Measurements from ENCODE around the gene NOL4L. TPM values are rescaled to one million over a fixed set of nuclear protein-coding genes. Genes with fewer than 3 reads are reported as not detected.
A peak's percentile ranks its signal among the peaks of the same experiment; 100 is the strongest.

Gene NOL4L
- total RNA-seq, 1 experiment from 2014 or later: 23.8 TPM

DNA sequence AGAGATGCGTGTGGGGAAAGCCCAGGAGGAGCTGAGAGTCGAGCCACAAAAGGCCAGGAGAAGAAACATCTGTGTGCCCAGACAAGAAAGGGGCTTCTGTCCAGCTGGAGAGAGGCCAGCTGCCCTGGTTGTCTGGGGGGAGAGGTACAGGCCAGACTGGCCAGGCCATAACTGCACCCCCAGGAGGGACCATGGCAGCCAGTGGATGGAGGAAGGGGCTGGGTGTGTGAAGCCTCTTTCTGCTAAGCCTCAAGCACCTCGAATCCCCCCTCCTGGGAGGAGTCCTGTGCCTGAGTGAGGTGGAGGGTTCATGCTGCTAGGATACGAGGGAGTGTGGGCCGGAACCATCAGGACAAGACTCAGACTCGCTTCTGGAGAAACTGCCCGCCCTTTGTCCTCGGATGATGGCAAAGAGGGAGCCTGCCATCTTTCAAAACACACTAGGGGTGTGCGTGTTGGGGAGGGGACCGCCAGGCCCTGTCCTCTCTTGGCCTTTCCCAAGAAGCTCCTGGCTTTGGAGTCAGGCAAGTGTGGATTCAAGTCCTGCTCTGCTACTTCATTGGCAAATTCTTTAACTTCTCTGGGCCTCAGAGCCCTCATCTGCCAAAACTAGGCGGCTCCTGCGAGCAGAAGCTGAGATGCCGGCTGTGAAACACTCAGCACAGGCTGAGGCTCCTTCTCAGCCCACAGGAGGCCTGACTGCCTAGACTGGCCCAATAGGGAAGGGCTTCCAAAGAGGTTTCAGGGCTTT is 136.7 kb downstream of the NOL4L start:
- no peak for DNase-seq (ENCODE audit: low read depth)

DNA sequence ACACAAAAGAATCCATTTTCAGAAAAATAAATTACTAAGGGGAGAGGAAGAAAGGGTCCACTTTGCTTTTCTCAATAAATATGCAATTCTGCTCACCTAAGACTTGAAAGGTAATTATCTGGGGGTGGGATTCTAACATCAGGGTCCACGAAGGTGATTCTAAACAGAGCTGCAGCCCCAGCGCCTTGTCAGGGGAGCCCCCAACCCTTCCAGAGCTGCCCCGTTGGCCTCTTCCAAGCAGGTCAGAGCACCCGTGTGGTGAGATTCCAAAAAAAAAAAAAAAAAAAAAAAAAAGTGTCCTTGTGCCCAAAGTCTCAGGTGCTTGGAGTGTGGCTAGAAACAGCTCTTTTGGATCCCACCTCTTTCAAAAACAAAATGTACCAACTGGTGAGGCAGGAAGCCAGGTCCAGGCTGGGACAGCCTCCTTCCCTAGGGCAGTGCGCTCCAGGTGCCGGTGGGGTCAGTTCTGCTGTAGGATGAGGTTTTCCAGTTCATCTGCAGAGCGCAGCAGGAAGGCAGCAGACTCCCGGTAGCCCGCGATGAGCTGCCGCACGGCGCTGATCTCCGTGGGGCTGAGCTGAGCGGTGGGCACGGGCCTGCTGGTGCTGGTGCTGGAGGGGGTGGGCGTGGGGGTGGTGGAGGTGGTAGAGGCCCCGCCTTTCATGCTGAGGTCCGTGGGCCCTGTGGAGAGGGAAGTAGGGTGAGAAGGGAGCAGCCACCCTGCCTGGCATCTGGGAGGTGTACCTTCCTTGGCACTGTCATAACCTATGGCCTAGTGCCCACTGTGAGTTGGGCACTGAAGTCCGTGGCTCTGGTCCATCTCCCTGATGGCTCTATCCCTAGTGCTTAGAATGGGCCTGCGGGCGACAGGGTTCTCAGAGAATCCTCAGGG is 137.8 kb downstream of the NOL4L start:
- DNase-seq (ENCODE audit: low read depth): no peak

DNA sequence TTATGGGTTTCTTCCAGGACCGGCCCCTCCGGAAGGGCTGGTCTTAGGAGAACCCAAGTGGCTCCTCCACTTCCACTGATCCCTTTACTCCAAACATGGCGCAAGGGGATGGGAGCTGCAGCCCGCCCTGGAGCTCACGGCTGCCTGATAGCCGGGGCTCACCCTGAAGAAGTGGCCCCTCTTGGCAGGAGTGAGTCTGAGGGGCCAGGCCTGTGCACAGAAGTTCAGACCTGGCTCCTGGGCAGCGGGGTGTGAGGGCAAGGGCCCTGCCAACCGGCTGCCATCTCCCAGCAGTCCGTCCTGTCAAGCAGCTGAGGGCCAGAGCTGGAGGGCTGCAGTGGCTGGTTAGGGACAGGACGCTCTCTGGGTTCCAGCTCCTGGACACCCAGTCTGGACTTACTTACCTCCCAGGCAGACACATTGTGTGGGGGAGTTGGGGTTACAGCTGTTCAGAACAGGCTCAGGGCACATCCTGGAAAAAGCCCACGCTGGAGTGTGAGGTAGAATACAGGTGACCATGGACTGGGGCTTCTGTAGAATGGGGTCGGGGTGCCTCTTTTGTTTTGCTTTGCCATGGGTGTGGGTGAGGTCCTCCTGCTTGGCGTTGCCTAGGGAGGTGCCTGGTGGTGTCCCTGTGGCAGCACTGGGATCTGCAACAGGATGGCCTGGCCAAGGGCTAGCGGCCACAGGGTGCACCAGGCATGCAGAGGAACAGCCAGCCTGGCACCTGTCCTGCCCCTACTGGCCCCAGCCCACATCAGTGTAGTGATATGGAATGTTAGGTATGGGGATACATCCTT is 138.6 kb downstream of the NOL4L start:
- no peak for DNase-seq (ENCODE audit: low read depth)

DNA sequence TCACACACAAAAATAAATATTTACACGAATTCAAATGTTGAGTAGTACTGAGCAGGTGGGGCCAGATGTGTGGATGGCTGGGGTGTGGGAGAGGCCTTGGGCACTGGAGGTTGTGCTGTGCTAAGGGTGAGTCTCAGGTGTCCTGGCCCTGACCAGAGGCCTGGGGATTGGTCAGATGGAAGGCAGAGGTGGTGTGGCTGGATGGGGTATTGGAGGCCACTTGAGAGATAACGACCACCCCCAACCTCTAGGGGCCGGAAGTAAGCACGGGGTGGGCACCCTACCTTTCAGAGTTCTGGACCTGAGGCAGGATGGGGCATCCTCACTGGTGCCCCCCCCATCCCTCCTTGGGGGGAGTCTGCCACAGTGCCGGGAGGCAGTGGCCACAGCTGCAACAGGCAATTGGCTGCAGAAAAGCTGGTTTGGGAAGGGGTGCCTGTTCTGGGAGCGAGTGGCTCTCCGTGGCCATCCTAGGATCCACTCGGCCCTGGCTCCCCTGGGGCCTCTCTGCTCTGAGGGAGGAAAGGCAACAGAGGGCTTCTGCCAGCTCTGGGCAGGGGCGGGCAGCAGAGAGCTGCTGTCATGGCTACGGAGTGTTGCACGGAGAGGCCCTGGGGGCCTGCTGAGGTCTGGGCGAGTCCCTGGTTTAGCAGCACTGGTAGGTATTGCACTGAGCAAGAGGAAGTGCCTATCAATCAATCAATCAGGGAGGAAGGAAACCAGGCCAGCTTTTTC is 139.4 kb downstream of the NOL4L start:
- no peak for DNase-seq (ENCODE audit: low read depth)

- no peak for DNase-seq (ENCODE audit: low read depth)
These were observed 140.5 kb downstream of the NOL4L start for GRCh38 chr20:32444474-32445220.

DNA sequence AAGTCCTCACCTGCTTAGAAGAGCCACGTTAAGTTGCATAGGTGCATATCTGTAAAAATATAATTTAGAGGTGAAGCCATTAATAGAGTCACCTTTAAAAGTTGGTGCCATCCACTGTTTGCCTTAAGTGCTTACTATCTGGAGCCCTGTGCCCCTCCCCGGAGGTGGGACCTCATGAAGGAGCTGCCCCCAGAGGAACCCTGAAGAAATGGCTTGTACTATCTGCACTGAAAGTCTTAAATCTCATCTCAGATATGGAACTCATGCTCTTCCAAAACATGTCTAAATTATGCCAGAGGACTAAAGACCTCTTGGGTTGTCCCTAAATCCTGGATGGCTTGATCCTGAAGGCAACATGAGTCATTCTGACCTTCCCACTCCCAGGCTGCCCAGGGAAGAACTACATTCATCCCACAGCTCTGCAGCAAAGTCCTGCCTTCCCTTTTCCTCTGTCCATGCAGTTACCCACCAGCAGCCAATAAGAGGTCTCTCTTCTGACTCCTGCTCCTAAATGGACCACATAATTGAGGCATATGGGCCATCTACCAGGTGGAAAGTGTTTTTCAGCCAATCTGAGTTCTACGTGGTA is 141.7 kb downstream of the NOL4L start:
- DNase-seq (ENCODE audit: low read depth): peak; percentile 28

GRCh38 chr20:32442630-32443373 is 142.3 kb downstream of the NOL4L start:
- DNase-seq (ENCODE audit: low read depth): no peak

DNA sequence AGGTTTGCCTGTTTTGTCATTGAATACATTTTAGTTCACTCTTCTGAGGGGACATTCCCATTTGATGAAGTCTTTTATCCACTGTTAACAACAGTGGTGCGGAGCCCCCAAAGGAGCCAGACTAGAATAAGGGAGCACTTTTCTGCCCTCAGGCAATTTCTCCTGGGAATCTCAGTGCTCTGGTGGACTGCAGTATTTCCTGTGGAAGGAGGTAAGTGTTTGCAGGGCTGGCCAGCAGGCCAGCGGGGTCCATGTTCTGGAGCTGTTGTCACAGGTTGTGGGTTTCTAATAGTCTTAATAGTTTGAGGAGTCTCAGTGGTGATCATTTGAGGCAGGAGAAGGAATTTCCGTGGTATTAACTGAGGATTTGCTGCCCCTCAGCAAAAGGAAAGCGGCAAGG is 143.5 kb downstream of the NOL4L start:
- no peak for DNase-seq (ENCODE audit: low read depth)

DNA sequence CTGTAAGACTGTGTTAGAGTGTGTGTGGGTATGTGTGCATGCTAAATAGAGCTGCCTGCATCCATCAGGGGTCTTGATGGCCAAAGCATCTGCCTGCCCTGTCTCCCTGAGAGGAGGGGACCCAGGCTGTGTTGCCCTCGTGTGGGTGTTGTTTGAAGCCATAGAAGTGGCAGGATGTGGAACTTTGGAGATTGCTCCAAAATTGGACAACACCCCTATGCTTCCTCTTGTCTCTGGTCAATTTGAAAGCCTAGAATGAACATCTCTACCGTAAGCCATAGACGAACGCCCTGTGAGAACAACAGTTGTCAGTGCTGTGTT is 144.4 kb downstream of the NOL4L start:
- DNase-seq (ENCODE audit: low read depth): no peak

DNA sequence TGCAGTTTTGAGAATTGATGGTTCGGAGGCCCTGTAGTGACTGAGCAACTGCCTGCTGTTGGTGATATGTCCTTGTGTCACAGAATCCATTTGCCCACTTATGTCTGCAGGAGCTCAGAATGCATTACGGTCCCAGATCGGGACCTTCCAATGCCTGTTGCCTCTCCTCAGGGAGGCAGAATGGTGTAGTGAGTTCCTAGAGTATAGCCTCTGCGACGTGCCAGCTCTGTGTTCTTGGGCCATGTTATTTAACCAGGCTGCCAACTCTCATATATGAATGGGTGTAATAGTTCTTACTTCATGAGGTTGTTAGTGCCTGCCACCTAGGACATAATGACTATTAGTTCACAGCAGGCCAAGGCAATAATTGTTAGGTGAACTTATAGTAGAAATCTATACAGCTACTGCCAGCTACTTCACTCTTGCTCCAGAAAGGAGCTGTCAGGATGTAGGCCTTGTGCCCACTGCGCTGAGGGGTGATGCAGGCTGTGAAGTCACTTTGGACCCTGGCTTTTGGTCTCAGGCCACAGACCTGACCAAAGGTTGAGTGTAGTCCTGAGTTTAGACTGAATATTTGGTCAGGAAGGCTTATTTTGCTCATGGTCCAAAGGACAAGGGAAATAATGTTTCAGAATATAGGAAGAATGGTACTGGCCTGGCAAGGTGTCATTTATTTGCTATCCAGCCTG is 144.9 kb downstream of the NOL4L start:
- DNase-seq (ENCODE audit: low read depth): no peak

DNA sequence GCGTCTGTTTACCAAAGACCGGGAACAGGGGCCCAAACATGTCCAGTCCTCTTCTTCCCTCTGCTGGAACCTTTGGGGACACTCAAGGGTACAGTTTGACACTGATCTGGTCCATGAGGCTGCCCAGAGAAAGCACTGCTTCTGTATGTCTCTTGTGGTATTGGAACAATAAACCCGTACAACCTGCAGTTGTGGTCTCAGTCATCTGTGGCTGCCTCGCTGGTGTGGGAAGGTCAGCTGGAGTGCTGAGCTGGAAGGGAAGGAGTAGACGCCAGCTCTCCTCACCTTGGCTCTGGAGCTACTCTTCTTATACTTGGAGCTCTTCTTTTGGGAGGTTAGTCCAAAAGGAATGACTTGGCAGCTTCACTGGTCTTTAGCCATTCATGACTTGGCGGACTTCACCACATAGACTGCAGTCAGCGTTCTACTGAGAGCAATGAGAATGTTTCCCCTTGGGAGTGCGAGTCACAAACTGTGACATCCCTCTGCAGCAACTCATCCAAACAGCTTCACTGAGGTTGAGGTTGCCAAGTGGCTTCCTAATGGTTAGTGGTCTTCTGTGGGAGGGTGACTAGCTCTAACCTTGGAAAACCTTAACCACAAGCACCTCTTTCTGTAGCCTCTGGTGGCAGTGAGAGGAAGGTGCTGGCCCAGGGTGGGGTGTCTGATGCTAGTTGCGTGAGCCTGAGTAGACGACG is 145.9 kb downstream of the NOL4L start:
- DNase-seq (ENCODE audit: low read depth): peak; percentile 71

- no peak for DNase-seq (ENCODE audit: low read depth)
These were observed 146.7 kb downstream of the NOL4L start for GRCh38 chr20:32438331-32438858.

- DNase-seq (ENCODE audit: low read depth): no peak
These were observed 147.6 kb downstream of the NOL4L start for GRCh38 chr20:32437391-32438074.

DNA sequence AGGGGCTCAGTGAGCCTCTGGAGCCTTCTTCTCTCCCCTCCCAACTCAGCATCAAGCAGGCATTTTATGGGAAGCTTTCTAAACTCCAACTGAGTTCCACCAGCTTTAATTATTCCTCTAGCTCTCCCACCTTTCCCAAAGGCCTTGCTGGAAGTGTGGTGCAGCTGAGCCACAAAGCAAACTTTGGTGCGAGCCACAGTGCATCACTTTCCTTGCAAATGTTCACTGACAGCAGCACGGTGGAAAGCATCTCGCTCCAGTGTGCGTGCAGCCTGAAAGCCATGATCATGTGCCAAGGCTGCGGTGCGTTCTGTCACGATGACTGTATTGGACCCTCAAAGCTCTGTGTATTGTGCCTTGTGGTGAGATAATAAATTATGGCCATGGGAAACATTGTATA is 148.2 kb downstream of the NOL4L start:
- DNase-seq (ENCODE audit: low read depth): no peak

DNA sequence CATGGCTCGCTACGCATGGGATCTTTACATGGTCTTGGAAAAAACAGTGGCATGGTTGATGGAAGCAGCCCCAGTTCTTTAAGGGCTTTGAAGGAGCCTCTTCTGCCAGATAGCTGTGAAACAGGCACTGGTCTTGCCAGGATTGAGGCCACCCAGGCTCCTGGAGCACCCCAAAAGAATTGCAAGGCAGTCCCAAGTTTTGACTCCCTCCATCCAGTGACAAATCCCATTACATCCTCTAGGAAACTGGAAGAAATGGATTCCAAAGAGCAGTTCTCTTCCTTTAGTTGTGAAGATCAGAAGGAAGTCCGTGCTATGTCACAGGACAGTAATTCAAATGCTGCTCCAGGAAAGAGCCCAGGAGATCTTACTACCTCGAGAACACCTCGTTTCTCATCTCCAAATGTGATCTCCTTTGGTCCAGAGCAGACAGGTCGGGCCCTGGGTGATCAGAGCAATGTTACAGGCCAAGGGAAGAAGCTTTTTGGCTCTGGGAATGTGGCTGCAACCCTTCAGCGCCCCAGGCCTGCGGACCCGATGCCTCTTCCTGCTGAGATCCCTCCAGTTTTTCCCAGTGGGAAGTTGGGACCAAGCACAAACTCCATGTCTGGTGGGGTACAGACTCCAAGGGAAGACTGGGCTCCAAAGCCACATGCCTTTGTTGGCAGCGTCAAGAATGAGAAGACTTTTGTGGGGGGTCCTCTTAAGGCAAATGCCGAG is 148.8 kb downstream of the NOL4L start:
- no peak for DNase-seq (ENCODE audit: low read depth)

DNA sequence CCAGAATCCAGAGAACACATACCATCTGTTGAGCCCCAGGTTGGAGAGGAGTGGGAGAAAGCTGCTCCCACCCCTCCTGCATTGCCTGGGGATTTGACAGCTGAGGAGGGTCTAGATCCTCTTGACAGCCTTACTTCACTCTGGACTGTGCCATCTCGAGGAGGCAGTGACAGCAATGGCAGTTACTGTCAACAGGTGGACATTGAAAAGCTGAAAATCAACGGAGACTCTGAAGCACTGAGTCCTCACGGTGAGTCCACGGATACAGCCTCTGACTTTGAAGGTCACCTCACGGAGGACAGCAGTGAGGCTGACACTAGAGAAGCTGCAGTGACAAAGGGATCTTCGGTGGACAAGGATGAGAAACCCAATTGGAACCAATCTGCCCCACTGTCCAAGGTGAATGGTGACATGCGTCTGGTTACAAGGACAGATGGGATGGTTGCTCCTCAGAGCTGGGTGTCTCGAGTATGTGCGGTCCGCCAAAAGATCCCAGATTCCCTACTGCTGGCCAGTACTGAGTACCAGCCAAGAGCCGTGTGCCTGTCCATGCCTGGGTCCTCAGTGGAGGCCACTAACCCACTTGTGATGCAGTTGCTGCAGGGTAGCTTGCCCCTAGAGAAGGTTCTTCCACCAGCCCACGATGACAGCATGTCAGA is 149.6 kb downstream of the NOL4L start:
- no peak for DNase-seq (ENCODE audit: low read depth)

All from HT1080 (cell line).